GM23338 (cell line): Measurements from ENCODE around the gene KCTD19. TPM values are rescaled to one million over a fixed set of nuclear protein-coding genes. Genes with fewer than 3 reads are reported as not detected.

Experiments used
- ATAC-seq: fragments of 200-7000 bp; cut with Tn5 transposase; 3 replicates; pipeline ENCODE4 v1.9.1; 2020
- DNase-seq: peaks from one replicate; pipeline ENCODE4 v3.0.0-alpha.2; 2015; ENCODE audit warnings: low spot score
- H2AFZ ChIP-seq: fragments of 200-600 bp; sonication (generic); 2 replicates; pipeline ENCODE4 v1.8.0; 2016; ENCODE audit warnings: antibody characterized with exemption, mild to moderate bottlenecking, moderate library complexity
- H3F3A ChIP-seq: fragments of 200-600 bp; sonication (generic); replicated peaks from 2 replicates; pipeline ENCODE4 v1.8.0; 2017; ENCODE audit warnings: antibody characterized with exemption, mixed run types, low read depth
- H3K27ac ChIP-seq: fragments of 200-600 bp; sonication (generic); 2 replicates; pipeline ENCODE4 v1.6.1; 2016; ENCODE audit warnings: low read depth
- H3K27me3 ChIP-seq: fragments of 200-600 bp; sonication (generic); 2 replicates; pipeline ENCODE4 v1.8.0; 2016; ENCODE audit warnings: mild to moderate bottlenecking, mixed run types, moderate library complexity; ENCODE audit not compliant: insufficient read depth
- H3K36me3 ChIP-seq: fragments of 200-600 bp; sonication (generic); 2 replicates; pipeline ENCODE4 v1.8.0; 2016; ENCODE audit warnings: mild to moderate bottlenecking; ENCODE audit not compliant: insufficient read depth
- H3K4me1 ChIP-seq: fragments of 200-600 bp; sonication (generic); 2 replicates; pipeline ENCODE4 v1.8.0; 2016; ENCODE audit warnings: mild to moderate bottlenecking, moderate library complexity; ENCODE audit not compliant: insufficient read depth
- H3K4me2 ChIP-seq: fragments of 200-600 bp; sonication (generic); 2 replicates; pipeline ENCODE4 v1.7.1; 2017; ENCODE audit warnings: mixed run types
- H3K4me3 ChIP-seq: fragments of 200-600 bp; sonication (generic); 2 replicates; pipeline ENCODE4 v1.6.1; 2016; ENCODE audit warnings: mixed run types
- H3K79me2 ChIP-seq: fragments of 200-600 bp; sonication (generic); replicated peaks from 2 replicates; pipeline ENCODE4 v1.8.0; 2017; ENCODE audit warnings: mild to moderate bottlenecking; ENCODE audit not compliant: insufficient read depth
- H3K9me2 ChIP-seq: fragments of 200-600 bp; sonication (generic); 2 replicates; pipeline ENCODE4 v1.8.0; 2017; ENCODE audit not compliant: insufficient read depth
- H4K20me1 ChIP-seq: fragments of 200-600 bp; sonication (generic); replicated peaks from 2 replicates; pipeline ENCODE4 v1.8.0; 2017; ENCODE audit warnings: mild to moderate bottlenecking; ENCODE audit not compliant: insufficient read depth
- H3K27ac Mint-ChIP-seq: 2 replicates; pipeline ENCODE4 v1.8.0; 2020; ENCODE audit warnings: inconsistent platforms, mild to moderate bottlenecking, moderate library complexity, mixed read lengths
- H3K27me3 Mint-ChIP-seq: 3 replicates; pipeline ENCODE4 v1.8.0; 2022; ENCODE audit warnings: low read depth, mild to moderate bottlenecking, moderate library complexity, mixed read lengths, inconsistent platforms; ENCODE audit not compliant: insufficient read depth, poor library complexity
- H3K36me3 Mint-ChIP-seq: 3 replicates; pipeline ENCODE4 v1.8.0; 2021; ENCODE audit warnings: low read depth, mild to moderate bottlenecking, inconsistent platforms, moderate library complexity, mixed read lengths
- H3K4me1 Mint-ChIP-seq: 3 replicates; pipeline ENCODE4 v1.8.0; 2020; ENCODE audit warnings: mild to moderate bottlenecking, inconsistent platforms, mixed read lengths
- H3K4me3 Mint-ChIP-seq: 3 replicates; pipeline ENCODE4 v1.8.0; 2021; ENCODE audit warnings: moderate library complexity, mild to moderate bottlenecking, inconsistent platforms, mixed read lengths
- H3K9me3 Mint-ChIP-seq: 3 replicates; pipeline ENCODE4 v1.8.0; 2020; ENCODE audit warnings: moderate library complexity, mild to moderate bottlenecking, inconsistent platforms, mixed read lengths
- POLR2AphosphoS5 ChIP-seq: IDR thresholded peaks from 2 replicates; pipeline ENCODE4 v1.6.1; 2016; ENCODE audit warnings: antibody characterized with exemption, low read depth
- ZNF114 ChIP-seq: fragments of 250-450 bp; sonication (Bioruptor Pico); IDR thresholded peaks from 2 replicates; pipeline ENCODE4 v1.5.0; 2020; ENCODE audit warnings: mild to moderate bottlenecking, moderate library complexity
- polyA plus RNA-seq: library from polyadenylated mRNA; unstranded; fragments of >200 nt; fragmentation: Nextera tagmentation; extraction: Ambion mirVana; gene quantifications from 2 replicates; pipeline ENCODE4 v1.2.1, GENCODE V29; 2016
- total RNA-seq: library from RNA; depleted of rRNA; stranded (reverse); fragments of >200 nt; shearing (Covaris generic); gene quantifications from 2 replicates; pipeline ENCODE4 v1.2.3, GENCODE V29; 2014
- TF ChIP-seq, protein P1 (sequence below): IDR thresholded peaks from one replicate; pipeline ENCODE4 v1.6.1; 2018; ENCODE audit warnings: antibody characterized with exemption; ENCODE audit not compliant: unreplicated experiment
- TF ChIP-seq, protein P2 (sequence below), 2 experiments: fragments of 200-600 bp in 1 of 2; sonication (generic) in 1 of 2; conservative IDR thresholded peaks; 2 replicates each; pipeline versions ENCODE4 v1.5.1 to v1.6.1; 2016 to 2017; ENCODE audit warnings: antibody characterized with exemption in 2 of 2, low read depth in 2 of 2, mild to moderate bottlenecking in 2 of 2, moderate library complexity in 1 of 2
- TF ChIP-seq, protein P3 (sequence below): fragments of 250-450 bp; sonication (Bioruptor Pico); IDR thresholded peaks from 2 replicates; pipeline ENCODE4 v1.5.0; 2020; ENCODE audit warnings: mild to moderate bottlenecking, moderate library complexity
- TF ChIP-seq, protein P4 (sequence below): IDR thresholded peaks from 2 replicates; pipeline ENCODE4 v1.6.1; 2016; ENCODE audit warnings: antibody characterized with exemption

KCTD19 gene
- total and polyA plus RNA-seq, 2 experiments from 2014 or later: 0.31 to 0.65 TPM

DNA sequence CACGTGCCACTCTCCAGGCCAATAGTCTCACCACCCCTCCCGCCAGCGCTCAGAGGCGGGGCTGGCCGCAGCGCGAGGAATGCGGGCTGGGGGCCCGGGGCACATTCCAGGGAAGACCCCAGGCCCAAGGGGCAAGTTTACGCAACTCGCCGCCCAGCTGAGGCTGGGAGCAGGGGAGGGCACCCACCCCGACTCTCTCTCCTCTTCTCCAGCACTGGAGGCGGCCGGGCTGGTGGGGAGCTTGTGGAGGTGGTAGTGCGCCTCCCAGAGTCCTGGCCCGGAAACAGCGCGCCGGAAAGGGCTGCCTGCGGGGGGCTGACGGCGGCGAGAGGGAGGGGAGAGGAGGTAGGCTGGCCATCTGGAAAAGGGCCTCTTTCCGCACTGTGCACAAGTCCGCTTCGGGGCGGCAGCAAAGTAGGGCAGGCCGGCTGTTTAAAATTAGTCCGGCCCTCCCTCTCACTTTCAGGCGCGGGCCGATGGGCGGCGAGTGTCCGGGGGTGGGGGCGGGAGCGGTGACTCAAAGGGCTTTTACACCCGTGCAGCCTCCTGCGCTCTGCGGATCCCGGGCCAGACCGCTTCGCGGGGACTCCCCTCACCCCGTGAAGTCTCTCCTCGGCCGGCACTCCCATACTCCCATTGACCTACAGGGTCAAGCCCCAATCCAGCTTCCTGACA, 80.3 kb downstream of the KCTD19 start:
- peaks cover 31% of the 10 kb centered on the region for H3K27me3 Mint-ChIP-seq
- H3K4me1 ChIP-seq: peaks cover 31% of the 10 kb centered on the region
- peaks cover 18% of the 10 kb centered on the region for H3F3A ChIP-seq
- no peaks in the 10 kb centered on the region; the same call in 1 of the 2 replicates for H3K36me3 ChIP-seq
- H3K4me1 Mint-ChIP-seq: peaks cover 49% of the 10 kb centered on the region
- H4K20me1 ChIP-seq: no peaks in the 10 kb centered on the region; the same call in 1 of the 2 replicates
- H3K9me3 Mint-ChIP-seq: no peaks in the 10 kb centered on the region; the same call in 2 of the 3 replicates
- peak overlapping the region; percentile 97 for H3K27ac Mint-ChIP-seq
- peaks cover 34% of the 10 kb centered on the region for H3K27me3 ChIP-seq
- H3K4me3 ChIP-seq: peak overlapping the region; percentile 89
- no peak for TF ChIP-seq ZNF114 (CRISPR knock-in tag)
- TF ChIP-seq, protein P1, sequence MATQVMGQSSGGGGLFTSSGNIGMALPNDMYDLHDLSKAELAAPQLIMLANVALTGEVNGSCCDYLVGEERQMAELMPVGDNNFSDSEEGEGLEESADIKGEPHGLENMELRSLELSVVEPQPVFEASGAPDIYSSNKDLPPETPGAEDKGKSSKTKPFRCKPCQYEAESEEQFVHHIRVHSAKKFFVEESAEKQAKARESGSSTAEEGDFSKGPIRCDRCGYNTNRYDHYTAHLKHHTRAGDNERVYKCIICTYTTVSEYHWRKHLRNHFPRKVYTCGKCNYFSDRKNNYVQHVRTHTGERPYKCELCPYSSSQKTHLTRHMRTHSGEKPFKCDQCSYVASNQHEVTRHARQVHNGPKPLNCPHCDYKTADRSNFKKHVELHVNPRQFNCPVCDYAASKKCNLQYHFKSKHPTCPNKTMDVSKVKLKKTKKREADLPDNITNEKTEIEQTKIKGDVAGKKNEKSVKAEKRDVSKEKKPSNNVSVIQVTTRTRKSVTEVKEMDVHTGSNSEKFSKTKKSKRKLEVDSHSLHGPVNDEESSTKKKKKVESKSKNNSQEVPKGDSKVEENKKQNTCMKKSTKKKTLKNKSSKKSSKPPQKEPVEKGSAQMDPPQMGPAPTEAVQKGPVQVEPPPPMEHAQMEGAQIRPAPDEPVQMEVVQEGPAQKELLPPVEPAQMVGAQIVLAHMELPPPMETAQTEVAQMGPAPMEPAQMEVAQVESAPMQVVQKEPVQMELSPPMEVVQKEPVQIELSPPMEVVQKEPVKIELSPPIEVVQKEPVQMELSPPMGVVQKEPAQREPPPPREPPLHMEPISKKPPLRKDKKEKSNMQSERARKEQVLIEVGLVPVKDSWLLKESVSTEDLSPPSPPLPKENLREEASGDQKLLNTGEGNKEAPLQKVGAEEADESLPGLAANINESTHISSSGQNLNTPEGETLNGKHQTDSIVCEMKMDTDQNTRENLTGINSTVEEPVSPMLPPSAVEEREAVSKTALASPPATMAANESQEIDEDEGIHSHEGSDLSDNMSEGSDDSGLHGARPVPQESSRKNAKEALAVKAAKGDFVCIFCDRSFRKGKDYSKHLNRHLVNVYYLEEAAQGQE: no peak
- TF ChIP-seq, protein P2, sequence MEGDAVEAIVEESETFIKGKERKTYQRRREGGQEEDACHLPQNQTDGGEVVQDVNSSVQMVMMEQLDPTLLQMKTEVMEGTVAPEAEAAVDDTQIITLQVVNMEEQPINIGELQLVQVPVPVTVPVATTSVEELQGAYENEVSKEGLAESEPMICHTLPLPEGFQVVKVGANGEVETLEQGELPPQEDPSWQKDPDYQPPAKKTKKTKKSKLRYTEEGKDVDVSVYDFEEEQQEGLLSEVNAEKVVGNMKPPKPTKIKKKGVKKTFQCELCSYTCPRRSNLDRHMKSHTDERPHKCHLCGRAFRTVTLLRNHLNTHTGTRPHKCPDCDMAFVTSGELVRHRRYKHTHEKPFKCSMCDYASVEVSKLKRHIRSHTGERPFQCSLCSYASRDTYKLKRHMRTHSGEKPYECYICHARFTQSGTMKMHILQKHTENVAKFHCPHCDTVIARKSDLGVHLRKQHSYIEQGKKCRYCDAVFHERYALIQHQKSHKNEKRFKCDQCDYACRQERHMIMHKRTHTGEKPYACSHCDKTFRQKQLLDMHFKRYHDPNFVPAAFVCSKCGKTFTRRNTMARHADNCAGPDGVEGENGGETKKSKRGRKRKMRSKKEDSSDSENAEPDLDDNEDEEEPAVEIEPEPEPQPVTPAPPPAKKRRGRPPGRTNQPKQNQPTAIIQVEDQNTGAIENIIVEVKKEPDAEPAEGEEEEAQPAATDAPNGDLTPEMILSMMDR (conservative IDR thresholded peaks at IDR 0.05; ENCODE audit: low read depth in 2 of 2): peak; percentile 42 to 54
- TF ChIP-seq, protein P3, sequence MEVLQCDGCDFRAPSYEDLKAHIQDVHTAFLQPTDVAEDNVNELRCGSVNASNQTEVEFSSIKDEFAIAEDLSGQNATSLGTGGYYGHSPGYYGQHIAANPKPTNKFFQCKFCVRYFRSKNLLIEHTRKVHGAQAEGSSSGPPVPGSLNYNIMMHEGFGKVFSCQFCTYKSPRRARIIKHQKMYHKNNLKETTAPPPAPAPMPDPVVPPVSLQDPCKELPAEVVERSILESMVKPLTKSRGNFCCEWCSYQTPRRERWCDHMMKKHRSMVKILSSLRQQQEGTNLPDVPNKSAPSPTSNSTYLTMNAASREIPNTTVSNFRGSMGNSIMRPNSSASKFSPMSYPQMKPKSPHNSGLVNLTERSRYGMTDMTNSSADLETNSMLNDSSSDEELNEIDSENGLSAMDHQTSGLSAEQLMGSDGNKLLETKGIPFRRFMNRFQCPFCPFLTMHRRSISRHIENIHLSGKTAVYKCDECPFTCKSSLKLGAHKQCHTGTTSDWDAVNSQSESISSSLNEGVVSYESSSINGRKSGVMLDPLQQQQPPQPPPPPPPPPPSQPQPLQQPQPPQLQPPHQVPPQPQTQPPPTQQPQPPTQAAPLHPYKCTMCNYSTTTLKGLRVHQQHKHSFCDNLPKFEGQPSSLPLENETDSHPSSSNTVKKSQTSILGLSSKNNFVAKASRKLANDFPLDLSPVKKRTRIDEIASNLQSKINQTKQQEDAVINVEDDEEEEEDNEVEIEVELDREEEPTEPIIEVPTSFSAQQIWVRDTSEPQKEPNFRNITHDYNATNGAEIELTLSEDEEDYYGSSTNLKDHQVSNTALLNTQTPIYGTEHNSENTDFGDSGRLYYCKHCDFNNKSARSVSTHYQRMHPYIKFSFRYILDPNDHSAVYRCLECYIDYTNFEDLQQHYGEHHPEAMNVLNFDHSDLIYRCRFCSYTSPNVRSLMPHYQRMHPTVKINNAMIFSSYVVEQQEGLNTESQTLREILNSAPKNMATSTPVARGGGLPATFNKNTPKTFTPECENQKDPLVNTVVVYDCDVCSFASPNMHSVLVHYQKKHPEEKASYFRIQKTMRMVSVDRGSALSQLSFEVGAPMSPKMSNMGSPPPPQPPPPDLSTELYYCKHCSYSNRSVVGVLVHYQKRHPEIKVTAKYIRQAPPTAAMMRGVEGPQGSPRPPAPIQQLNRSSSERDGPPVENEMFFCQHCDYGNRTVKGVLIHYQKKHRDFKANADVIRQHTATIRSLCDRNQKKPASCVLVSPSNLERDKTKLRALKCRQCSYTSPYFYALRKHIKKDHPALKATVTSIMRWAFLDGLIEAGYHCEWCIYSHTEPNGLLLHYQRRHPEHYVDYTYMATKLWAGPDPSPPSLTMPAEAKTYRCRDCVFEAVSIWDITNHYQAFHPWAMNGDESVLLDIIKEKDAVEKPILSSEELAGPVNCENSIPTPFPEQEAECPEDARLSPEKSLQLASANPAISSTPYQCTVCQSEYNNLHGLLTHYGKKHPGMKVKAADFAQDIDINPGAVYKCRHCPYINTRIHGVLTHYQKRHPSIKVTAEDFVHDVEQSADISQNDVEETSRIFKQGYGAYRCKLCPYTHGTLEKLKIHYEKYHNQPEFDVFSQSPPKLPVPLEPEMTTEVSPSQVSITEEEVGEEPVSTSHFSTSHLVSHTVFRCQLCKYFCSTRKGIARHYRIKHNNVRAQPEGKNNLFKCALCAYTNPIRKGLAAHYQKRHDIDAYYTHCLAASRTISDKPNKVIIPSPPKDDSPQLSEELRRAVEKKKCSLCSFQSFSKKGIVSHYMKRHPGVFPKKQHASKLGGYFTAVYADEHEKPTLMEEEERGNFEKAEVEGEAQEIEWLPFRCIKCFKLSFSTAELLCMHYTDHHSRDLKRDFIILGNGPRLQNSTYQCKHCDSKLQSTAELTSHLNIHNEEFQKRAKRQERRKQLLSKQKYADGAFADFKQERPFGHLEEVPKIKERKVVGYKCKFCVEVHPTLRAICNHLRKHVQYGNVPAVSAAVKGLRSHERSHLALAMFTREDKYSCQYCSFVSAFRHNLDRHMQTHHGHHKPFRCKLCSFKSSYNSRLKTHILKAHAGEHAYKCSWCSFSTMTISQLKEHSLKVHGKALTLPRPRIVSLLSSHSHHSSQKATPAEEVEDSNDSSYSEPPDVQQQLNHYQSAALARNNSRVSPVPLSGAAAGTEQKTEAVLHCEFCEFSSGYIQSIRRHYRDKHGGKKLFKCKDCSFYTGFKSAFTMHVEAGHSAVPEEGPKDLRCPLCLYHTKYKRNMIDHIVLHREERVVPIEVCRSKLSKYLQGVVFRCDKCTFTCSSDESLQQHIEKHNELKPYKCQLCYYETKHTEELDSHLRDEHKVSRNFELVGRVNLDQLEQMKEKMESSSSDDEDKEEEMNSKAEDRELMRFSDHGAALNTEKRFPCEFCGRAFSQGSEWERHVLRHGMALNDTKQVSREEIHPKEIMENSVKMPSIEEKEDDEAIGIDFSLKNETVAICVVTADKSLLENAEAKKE (CRISPR knock-in tag): no peak
- TF ChIP-seq, protein P4, sequence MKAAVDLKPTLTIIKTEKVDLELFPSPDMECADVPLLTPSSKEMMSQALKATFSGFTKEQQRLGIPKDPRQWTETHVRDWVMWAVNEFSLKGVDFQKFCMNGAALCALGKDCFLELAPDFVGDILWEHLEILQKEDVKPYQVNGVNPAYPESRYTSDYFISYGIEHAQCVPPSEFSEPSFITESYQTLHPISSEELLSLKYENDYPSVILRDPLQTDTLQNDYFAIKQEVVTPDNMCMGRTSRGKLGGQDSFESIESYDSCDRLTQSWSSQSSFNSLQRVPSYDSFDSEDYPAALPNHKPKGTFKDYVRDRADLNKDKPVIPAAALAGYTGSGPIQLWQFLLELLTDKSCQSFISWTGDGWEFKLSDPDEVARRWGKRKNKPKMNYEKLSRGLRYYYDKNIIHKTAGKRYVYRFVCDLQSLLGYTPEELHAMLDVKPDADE: peak; percentile 65
- TF ChIP-seq POLR2AphosphoS5: peak; percentile 64
- H3K79me2 ChIP-seq: peaks cover 36% of the 10 kb centered on the region
- H3K4me3 Mint-ChIP-seq: peak overlapping the region; percentile 90
- DNase-seq (peak; percentile 89), ATAC-seq (peak; percentile 45)
- peak overlapping the region; percentile 93 for H3K4me2 ChIP-seq
- peak overlapping the region; percentile 94 for H3K27ac ChIP-seq
- peaks cover 5% of the 10 kb centered on the region; the same call in 1 of the 3 replicates for H3K36me3 Mint-ChIP-seq
- no peaks in the 10 kb centered on the region for H3K9me2 ChIP-seq
- peak overlapping the region; percentile 81; the same call in 1 of the 2 replicates for H2AFZ ChIP-seq
